DOHH2 (cell line): ENCODE results near the gene IFT25.

Experiments used
- CTCF ChIP-seq: fragments of 200-600 bp; sonication (generic); IDR thresholded peaks from one replicate; pipeline ENCODE4 v1.5.1; 2014; ENCODE audit warnings: antibody characterized with exemption, mild to moderate bottlenecking, low read depth, low read length; ENCODE audit not compliant: poor library complexity, severe bottlenecking
- EZH2phosphoT487 ChIP-seq: fragments of 200-600 bp; sonication (generic); IDR thresholded peaks from 2 replicates; pipeline ENCODE4 v1.6.1; 2017; ENCODE audit warnings: borderline replicate concordance, mild to moderate bottlenecking, antibody characterized with exemption, low read length, moderate library complexity, mixed read lengths

GRCh38 chr1:53894644-53895043 is 50.9 kb downstream of the IFT25 start:
- no peak for TF ChIP-seq CTCF
- no peak for TF ChIP-seq EZH2phosphoT487
